Fibroblast of skin of right biceps (primary cell): Measurements from ENCODE around the gene KCTD12.
A peak's percentile ranks its signal among the peaks of the same experiment; 100 is the strongest.

Experiments used
- DNase-seq: peaks from one replicate; pipeline ENCODE4 v3.0.0-alpha.2; 2013

Gene KCTD12

DNA sequence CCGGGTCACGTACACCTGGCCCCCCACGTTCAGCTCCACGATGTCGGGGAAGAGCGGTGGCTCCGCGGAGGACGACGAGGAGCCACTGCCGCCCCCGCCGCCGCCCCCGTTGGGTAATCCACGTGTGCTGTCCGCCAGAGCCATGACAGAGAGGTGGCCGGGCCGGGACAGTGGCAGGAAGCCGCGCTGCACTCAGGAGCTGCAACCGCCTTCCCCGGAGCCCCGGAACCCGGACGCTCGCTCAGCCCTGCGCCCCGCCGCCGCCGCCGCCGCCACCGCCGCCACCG is 257 bp downstream of the KCTD12 start:
- no peak for DNase-seq

DNA sequence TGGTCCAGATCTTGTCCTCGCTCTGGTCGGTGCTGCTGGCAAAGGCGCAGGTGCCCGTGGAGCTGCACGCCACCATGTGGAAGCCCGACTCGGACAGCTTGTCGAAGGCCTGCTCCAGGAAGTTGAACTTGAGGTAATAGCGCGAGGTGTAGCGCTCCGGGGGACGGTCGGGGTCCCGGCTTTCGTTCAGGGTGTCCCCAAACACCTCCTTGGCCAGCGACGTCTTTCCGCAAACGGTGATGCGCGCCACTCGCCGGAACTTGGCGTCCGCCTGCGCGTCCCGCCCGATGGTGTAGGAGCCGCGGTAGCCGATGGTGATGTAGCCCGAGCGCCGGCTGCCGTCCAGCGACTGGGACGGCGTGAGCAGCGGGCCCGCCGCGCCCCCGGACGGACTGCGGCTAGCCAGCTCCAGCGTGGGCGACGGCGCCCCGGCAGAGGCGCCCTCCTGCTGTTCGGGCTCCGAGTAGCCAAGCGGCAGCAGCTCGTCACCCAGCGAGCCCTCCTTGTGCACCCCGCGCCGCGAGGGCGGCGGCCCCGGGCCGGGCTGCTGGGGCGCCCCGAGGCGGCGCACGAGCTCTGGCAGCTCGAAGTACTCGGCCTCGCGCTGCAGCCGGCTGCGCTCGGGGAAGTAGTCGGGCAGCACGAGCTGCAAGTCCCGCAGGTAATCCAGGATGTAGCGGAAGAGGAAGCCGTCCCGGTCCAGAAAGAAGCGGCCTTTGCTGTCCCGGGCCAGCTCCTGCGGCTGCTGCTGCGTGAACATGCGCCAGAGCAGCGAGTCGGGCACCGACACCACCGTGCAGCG is 801 bp downstream of the KCTD12 start:
- DNase-seq, result peak; percentile 62

DNA sequence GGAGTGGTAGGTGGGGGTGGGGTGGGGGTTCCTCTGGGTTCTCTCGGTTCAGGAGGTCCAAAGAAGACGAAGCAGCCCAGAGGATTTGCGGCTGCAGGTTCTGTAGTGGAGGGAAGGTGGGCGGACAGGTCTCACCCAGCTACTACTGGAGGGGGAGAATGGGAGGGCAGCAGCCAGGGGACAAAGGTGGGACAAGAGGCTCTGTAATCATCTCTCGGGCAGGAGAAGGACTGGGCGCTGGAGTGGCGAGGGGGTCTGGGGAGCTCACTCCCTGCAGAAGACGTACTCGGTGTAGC is 1.4 kb downstream of the KCTD12 start:
- DNase-seq, result no peak

DNA sequence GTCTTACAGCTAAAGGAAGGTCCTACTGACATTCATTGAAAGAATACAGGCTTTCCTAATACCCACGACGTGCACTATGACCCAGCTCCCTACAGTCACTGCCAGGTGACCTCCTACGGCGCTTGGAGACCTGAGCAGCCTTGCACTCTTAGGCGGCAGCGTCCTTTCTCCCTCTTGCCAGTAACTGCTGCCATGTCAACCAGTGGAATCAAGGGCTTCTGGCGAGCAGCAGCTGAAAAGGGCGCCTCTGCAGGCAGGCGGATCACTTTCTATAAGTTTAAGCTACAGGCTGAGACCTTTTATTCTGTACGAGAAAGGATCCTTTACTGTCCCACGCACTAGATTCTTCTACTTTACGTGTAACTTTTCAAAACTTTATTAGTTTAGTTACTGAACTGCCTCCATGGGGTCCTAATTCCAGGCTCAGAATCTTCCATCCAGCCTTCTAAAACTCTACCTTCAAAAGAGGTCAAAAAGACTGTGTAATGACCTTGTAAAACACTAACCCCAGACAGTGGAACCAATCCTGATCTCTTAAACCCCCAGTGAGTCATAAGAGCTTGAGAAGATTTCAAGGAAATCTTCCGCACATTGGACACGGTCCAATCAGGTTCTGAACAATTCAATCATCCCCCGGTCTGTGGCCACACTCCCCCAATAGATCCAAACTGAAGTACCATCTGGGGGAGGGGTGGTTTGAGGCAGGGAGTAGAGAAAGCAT is 1.9 kb downstream of the KCTD12 start:
- peak; percentile 44 for DNase-seq

DNA sequence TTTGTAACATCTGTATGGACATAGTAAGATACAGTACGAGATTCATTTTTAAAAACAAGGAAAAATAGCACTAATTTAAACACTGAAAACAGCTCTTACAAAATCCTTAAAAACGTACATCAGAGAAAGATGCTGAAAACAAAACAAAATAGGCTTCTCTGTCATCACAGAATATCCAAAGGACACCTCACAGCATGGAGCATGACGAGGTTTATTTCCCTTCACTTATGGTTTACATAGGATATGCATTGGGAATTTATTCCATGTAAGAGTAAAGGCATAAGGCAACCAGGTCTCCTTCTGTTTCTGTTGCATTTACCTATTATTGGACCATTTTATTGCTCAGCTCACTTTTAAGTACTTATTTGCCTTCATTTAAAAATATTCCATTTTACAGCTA is 3.0 kb downstream of the KCTD12 start:
- DNase-seq, result no peak

DNA sequence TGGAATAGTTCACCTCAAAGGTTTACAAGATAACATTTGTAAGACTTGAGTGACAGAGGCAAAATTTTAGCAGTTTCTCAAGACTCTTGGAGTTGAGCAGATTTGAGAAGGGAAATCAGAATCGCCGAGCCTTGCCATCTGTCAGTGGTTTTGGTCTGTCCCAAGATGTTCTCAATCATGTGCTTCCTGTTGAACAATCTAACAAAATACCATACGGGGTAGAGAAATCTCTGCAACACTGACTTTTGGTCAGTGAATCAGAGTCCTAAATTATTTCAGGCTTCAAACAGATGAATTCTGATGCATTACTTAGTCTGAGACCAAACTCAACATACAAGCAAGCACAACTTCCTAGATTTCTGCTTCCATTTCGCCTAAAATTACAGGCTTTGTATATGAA is 3.8 kb downstream of the KCTD12 start:
- DNase-seq, result peak; percentile 75

DNA sequence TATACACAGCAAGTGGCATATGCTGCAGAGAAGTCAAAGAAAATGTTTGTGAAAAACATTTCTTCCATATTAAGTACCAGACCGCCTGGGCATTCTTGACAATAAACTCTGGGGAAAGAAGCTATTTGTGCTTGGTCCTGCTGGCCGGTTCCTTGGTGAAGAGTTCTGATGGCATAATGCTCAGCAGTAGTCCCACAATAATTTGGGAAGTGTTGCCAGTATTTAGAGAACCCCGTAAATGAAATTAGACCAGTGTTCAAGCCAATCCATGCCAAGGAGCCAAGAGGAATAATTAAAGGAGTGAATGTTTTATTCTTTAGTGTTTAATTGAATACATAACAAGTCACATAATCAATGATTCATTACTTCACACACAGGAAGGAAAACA is 6.3 kb downstream of the KCTD12 start:
- DNase-seq, result no peak

DNA sequence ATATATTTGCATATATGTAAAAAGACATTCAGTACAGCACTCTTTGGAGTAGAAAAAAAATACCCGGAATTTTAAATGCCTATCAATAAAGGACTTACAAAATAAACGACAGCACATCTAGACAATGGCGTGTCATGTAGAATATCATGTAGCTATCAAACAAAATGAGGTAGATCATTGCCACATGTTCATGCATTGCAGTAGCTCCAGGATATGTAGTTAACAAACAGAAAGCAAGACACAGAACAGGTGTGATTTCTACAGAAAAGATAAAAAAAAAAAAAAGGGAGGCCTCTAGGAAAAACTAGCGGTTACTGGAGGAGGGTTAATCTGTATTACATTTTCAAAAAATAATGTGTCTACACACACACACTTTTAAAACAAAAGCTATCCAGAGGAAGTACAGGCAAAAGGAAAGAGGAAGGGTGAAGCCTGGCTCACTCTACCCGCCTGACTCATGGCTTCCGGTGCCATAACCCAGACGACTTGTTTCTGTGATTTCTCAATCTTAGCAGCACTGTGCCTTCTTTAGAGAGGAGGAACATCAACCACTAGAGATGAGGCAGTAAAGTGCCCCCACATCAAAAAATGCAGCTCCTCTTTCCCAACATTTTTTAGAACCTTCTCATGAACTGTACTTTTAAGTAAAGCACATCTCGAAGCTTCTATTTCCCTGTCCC is 6.9 kb downstream of the KCTD12 start:
- peak; percentile 76 for DNase-seq

DNA sequence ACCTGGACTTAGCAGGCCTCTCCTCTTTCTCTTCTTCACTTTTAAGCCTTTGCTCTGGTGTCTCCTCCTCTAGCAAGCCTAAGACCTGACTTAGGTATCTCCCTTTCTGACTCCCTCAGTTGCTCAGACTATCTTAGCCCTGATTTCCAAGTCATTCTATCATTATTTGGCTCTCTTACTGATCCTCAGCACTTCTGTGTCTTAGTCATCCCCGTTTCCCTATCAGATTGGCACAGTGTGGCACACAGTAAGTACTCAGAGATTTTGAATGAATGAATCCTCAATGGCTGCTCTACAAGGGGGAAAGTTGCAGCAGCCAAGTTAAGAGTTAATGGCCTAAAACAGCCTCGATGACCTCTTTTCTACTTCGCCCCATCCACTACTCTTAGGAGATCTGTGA is 8.2 kb downstream of the KCTD12 start:
- no peak for DNase-seq

DNA sequence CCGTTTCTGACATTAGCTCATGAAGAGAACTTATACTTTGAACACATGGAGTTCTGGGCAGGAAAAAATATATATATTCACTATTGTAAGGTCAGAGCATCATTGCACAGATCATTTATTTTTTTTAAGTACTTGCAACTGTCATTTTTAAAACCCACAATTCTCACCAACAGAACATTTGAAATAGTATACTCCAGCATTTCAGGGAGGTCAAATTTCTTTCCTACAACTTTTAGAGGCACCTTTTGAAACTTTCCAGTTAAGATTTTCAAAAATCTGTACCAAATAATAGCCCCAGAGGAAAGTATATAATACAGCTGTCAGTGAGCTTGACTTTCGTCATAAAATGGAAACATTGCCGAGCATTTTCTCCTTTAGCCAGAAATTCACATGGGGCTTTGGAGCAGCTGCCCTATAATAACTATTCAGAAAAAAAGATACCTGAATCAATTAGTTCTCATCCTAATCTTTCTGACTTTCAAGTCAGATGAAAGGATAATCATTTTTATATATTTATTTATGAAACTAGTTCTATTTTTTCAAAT is 10.9 kb downstream of the KCTD12 start:
- DNase-seq, result no peak

DNA sequence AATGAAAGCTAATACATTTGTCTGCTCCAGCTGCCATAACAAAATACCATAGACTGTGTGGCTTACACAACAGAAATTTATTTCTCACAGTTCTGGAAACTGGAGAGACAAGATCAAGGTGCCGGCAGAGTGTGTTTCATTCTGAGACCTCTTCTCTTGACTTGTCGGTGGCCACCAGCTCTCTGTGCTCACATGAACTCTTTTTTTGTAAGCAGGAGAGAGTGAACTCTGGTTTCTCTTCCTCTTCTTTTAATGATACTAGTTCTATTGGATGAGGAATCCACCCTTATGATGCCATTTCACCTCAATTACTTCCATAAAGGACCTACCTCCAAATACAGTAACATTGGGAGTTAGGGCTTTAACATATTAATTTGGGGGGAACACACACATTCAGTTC is 11.7 kb downstream of the KCTD12 start:
- DNase-seq, result no peak

DNA sequence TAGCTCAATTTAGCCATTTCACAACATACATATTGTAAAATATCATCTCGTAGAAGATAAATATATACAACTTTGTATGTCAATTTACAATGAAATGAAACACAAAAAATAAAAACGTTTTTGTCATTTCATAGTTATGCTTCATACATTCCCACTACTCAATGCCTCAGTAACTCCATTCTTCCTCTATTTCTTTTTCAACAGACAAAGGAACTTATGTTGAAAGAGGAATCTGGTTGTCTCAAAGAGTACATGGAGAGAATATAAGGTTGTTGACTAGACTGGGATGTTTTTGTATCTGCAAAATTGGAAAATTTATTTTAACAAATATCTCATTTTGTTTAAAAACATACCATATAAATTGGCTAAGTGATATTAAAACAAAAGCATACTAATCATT is 12.8 kb downstream of the KCTD12 start:
- DNase-seq, result no peak

DNA sequence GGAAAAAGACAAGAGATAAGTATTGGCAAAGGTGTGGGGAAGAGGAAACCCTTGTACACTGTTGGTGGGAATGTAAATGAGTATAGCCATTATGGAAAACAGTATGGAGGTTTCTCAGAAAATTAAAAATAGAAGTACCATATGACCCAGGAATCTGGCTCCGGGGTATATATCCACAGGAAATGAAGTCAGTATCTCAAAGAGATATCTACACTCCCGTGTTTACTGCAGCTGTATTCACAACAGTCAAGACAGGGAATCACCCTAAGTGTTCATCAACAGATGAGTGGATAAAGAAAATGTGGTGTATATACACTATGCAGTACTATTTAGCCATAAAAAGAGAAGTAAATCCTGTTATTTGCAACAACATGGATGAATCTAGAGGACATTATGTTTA is 13.5 kb downstream of the KCTD12 start:
- DNase-seq, result no peak

DNA sequence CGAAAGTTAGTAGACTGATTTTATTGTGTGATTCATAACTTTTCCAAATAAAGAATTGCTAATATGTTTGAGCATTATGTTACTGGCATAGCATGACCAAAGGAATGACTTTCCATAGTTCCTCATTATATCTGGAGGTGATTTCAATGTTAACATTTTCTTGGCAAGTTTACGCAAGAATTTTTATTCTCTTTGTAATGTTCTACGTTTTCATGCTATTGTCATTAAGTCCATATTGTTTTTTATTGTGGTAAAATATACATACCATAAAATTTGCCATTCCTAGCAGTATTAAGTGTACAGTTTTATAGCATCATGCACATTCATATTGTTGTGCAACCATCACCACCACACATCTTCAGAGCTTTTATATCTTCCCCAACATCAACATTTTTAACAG is 14.8 kb downstream of the KCTD12 start:
- DNase-seq, result peak; percentile 65

DNA sequence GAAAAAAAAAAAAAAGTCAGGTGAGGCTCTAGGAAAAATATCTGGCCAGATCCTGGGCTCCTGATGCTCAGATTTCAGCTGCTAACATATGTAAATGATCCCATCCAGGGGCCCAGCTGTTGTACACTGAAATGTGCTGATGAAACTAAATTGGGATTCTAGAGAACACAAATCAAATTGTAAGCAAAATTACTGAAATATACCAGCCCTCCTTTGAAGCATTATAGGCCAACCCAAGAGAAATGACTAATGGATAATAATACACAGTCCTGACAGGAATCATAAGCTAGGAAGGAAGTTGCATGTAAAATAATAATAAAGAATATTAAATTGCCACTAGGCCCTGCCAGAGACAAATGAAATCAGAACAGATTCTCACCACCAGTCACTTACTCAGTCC is 17.8 kb downstream of the KCTD12 start:
- DNase-seq, result no peak

DNA sequence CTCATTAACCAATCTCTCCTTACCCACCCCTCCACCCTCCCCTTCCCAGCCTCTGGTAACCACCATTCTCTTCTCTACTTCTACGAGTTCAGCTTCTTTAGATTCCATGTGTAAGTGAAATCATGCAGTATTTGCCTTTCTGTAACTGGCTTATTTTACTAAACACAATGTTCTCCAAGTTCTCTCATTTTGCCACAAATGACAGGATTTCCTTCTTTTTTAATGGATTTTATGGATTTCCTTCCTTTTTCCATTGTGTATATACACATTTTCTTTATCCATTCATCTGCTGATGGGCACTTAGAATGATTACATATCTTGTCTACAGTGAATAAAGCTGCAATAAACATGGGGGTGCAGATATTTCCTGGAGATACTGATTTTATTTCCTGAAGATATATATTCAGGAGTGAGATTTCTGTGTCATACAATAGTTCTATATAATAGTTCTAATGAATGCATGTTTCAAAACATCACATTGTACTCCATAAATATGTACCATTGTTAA is 20.2 kb downstream of the KCTD12 start:
- no peak for DNase-seq

DNA sequence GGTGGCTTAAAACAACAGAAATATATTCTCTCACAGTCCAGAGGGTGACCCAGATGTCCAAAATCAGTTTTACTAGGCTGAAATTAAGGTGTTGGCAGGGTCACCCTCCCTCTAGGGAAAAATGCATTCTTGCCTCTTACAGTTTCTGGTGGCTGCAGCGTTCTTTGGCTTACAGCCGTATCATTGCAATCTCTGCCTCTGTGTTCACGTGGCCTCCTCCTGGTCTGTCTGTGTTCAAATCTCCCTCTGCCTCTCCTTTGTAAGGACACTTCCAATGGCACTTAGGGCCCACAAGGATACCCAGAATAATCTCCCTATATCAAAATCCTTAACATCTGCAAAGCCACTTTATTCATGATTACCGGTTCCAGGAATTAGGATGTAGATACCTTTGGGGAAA is 21.1 kb downstream of the KCTD12 start:
- no peak for DNase-seq

DNA sequence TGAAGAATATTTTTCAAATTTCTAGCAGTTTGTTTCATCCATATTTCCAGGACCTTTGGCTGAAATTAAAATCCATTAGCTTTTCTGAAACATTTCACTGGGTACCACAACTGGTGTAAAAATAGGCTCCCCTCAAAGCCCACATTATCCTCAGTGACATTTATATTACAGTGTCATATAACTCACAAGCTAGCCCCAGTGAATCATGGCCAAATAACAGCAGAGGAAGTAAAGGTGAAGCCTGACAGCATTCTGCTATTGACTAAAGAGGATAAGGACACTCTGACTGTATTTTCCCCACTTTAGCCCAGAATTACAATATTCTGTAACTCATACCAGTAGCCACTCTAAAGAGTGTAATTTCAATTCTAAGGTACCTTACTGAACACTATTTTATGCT is 21.9 kb downstream of the KCTD12 start:
- DNase-seq, result no peak

DNA sequence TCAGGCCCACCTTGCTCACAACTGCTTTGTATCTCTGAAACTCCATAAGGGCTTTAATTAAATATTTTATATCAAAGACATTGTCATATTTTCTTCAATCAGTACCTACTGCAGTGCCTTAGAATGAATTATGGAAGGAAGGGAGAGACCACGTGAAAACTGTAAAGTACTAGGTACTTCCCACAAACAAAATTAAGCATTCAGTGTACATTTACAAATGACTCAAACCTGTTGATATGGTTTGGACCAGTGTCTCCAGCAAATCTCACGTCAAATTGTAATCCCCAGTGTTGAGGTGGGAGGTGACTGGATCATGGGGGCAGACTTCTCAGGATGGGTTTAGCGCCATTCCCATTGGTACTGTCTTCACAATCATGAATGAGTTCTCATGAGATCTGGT is 23.2 kb downstream of the KCTD12 start:
- DNase-seq, result no peak

DNA sequence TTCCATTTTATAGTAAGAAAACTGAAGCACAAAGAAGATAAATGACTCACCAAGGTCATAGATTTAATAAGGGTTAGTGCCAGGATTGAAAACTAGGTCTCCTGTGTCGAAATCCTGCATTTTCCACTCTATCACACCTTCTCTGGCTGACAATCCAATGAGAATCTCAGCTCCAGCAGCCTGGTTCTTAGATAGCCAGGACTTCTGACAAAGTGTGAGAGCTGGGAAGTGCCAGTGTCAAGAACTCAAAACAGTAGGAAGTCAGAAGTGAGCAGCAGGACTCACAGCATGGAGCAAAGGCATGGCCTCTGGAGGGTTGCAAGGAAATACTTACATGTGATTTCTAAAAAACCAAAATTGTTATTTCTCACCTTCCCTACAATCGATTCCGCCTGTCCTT is 24.3 kb downstream of the KCTD12 start:
- no peak for DNase-seq

DNA sequence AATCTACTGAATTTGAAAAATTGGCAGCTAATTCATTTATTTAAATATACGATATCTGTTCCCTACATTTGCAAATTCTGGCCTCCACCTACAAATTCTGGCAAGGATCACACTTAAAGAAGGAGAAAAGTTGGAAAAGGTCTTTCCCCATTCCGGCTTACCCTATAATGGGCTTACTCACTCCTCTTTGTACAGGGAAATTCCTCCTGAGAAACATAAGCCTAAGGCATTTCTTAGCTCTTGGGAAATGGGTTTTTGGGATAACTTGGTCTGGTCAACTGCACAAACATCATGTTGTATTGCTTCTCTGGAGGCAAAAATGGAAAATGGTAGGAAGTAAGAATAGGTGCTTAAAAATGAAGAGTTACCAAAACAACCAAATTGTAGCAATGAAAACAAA is 25.5 kb downstream of the KCTD12 start:
- no peak for DNase-seq

DNA sequence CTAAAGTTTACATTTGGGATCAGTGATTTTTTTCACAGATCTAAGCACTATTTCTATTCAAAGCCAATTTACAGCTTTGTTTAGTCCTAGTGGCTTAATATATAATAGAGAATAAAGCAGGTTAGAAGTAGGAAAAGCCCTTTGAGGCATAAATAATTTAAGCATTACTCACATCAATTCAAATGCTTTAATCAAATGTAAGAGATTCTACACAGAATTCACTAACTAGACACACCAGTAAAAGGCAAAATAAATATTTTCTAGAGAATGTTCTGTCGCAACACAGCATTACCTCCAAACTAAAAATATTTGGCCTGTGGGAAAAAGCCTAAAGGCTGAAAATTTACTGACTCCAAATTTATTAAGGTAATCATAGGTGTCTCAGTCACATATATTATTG is 31.3 kb downstream of the KCTD12 start:
- peak; percentile 39 for DNase-seq

DNA sequence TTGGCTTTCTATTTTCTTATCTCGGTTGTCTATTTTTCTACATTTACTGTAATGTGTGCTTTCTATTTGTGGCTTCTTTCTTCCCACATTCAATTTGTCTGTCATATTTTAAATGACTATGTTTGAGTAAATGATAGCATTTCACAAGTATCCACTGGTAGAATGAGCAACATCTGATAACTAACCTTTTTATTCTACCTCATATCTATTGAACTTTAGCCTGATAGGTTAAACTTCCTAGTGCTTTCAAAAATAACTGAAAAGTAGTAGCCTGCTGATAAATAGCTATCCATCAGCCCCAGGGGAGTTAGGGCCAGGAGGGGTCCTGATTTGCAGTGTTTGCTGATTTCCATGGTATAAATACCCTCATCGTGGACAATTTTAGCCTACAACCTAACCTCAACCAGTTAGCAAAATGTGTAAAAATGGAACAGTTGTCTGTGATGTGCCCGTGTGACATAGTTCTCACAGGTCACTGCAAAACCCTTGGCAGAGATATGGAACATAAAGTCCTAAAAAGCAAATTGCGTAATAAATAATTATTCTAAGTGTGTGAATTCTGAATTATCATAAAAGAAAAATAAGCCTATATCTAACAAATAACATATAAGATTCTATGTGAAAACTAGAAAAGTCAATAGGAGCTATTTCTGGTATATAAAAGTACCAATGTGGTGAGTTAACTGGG is 32.1 kb downstream of the KCTD12 start:
- no peak for DNase-seq

DNA sequence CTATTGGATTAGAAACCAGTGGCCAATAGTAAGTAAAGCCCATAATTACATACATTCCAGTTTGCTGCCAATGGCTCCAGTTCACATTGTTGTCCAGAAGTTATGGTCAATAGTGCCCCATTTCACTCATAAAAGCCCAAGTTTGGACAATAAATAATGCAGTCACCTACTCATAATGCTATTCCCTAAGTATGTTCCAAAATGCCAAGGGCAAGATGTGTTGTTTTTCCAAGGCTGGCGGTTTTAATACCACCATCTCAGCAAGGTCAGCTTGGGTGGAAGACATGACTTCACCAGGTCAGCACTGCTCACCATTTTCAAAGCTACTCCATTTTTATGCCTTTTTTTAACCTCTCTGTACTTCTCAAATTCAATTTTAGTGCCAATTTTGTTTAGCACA is 32.7 kb downstream of the KCTD12 start:
- DNase-seq, result no peak
